H1 (cell line): ENCODE data around the gene SLC27A5. TPM values are rescaled to one million over a fixed set of nuclear protein-coding genes. Genes with fewer than 3 reads are reported as not detected.

Source experiments
- ASH2L ChIP-seq: fragments of 200-600, 300-600 bp; sonication (generic); IDR thresholded peaks from one replicate; pipeline ENCODE4 v1.7.1; 2017; ENCODE audit warnings: low read length
- EGR1 ChIP-seq: IDR thresholded peaks from 2 replicates; pipeline ENCODE4 v1.6.1; 2011; ENCODE audit warnings: low read depth, low read length, borderline replicate concordance
- KDM5A ChIP-seq: fragments of 200-600 bp; IDR thresholded peaks from 2 replicates; pipeline ENCODE4 v1.7.1; 2012; ENCODE audit warnings: mild to moderate bottlenecking, low read length, inconsistent platforms, mixed read lengths
- polyA plus RNA-seq, 7 experiments: library from polyadenylated mRNA; depleted of rRNA in 3 of 7; stranded (reverse) in 5 of 7; unstranded in 2 of 7; fragments of >200 nt in 5 of 7; fragments of 200-250 nt in 2 of 7; gene quantifications; 1 replicate in 5 of 7; 2 replicates in 1 of 7; 4 replicates in 1 of 7; pipeline versions ENCODE4 v1.2.1 to v1.2.3, GENCODE V29; 2011 to 2013; ENCODE audit warnings: missing spikeins in 2 of 7, mixed read lengths in 2 of 7
- total RNA-seq: library from RNA; stranded (reverse); fragmentation: NEBNext Ultra II Directional; extraction: Animal tissue kit (Norgen Biotek cat#: 25700); gene quantifications from 2 replicates; pipeline ENCODE4 v1.2.1, GENCODE V29; 2021

The SLC27A5 gene
- total and polyA plus RNA-seq, 2 of the 8 experiments (the other 6 are each of a cell fraction or from before 2014, with no cell fraction given), result 25.1 to 80.5 TPM

GRCh38 chr19:58519355-58520256 is 7.8 kb upstream of the SLC27A5 start, which contains the start of gene ZBTB45 (continued):
- TF ChIP-seq KDM5A (peak; percentile 93), ASH2L (peak; percentile 97), EGR1 (no peak; the same call in 1 of the 2 replicates)
